ENCODE measurements around the gene ST6GALNAC1.

- TF ChIP-seq GATA2 (IDR thresholded peaks at IDR 0.05; ENCODE audit: low read depth, low read length) (no peak), GATA3 (IDR thresholded peaks at IDR 0.05; ENCODE audit: low read depth, low read length) (no peak)
Observed at GRCh38 chr17:76684756-76685155, 41.2 kb upstream of the ST6GALNAC1 start.
